CD4-positive, alpha-beta T cell treated with Interleukin-17A for 1 hour (primary cell): ENCODE results near the gene FES.
"Not testable (repeated sequence)": the region's sequence is repeated elsewhere in the genome, so short reads cannot be mapped to it uniquely, and the experiment has no call there.

ENCODE experiments used
- DNase-seq: peaks from one replicate; pipeline ENCODE4 v3.0.0-alpha.2; 2020

Gene FES

GRCh38 chr15:90911906-90912769 lies 27.8 kb downstream of the FES start:
- no peak for DNase-seq

DNA sequence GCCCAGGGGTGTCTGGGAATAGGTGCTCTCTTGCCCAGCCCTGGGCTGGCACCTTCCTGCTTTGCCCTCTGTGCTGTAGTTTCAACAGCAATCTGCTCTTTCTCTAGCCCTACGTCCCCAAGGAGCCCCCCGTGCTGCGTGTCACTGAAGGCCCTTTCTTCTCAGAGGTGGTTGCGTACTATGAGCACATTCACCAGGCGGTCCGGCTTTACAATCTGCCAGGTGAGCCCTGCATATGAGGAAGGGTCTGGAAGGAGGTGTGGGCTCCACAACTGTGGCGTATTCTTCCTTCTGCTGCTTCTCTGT lies 28.4 kb downstream of the FES start:
- DNase-seq, result no peak

- DNase-seq, result no peak
These were observed 29.2 kb downstream of the FES start for GRCh38 chr15:90913398-90913944.

DNA sequence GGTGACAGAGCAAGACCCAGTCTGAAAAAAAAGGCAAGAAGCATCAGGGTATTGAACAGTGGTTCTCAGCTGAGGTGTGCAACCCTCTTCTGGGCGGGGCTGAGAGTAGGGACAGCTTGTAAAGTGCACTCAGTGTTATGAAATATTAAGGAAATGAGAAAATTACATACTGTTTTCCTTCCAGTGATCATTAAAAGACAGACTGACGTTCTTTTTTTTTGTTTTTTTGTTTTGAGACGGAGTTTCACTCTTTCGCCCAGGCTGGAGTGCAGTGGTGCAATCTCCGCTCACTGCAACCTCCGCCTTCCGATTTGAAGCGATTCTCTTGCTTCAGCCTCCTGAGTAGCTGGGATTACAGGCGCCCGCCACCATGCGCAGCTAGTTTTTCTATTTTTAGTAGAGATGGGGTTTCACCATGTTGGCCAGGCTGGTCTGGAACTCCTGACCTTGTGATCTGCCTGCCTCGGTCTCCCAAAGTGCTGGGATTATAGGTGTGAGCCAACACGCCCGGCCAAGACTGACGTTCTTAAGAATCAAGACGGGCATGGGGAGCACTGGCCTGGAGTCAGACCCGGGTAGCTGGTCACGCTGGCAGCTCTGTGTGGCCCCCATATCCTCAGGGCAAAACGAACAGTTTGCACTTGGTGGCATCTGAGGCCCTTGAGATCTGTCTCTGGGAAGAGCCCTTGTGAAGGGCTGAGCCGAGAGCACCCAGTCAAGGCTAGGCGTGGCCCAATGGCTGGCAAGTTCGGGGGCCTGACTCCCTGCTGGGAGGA lies 30.2 kb downstream of the FES start:
- DNase-seq, result no peak

GRCh38 chr15:90915216-90915807 lies 31.0 kb downstream of the FES start:
- no peak for DNase-seq

DNA sequence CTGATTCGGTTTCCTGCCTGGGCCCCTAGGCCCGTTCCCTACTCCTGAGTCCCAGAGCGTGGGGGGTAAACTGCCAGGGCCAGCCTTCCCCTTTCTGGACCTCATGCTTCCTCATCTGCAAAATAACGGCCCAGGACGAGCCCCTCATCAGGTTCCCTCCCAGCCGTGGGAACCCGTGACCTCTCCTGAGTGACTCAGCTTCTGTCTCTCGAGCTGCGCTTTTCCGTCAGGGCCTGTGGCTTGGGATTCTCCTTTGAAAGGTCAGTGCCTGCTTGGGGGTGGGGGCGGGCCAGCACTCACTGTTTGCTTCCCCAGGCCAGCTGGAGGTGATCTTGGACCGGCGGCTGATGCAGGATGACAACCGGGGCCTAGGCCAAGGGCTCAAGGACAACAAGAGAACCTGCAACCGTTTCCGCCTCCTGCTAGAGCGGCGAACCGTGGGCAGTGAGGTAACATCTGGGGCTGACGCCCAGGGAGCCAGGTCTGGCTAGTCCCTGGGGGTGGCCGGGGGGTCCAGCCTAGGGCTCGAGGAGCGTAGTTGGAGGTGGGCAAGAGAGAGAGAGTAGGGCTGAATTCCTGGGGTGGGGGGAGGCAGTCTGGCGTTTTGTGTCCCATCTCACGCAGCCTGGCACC lies 31.6 kb downstream of the FES start:
- DNase-seq, result no peak

DNA sequence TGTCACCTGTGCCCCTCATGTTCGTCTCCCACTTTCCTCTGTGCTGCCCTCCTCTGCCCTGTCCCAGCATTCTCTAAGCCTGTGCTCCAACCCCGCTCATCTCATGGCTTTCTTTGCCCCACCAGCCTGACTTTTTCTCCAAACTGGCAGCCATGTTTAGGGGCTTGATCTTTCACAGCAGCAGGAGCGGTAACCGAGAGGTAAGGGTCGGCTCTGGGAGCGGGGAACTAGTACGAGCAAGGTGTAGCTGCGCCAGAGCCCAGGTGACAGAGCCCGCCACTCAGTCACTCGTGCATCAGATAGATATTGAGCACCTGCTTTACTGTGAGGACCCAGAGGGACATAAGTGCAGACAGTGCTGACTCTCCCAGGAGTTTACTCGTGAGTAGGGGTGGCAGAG lies 32.2 kb downstream of the FES start:
- DNase-seq, result no peak

GRCh38 chr15:90917569-90917968 lies 33.3 kb downstream of the FES start:
- DNase-seq, result no peak

DNA sequence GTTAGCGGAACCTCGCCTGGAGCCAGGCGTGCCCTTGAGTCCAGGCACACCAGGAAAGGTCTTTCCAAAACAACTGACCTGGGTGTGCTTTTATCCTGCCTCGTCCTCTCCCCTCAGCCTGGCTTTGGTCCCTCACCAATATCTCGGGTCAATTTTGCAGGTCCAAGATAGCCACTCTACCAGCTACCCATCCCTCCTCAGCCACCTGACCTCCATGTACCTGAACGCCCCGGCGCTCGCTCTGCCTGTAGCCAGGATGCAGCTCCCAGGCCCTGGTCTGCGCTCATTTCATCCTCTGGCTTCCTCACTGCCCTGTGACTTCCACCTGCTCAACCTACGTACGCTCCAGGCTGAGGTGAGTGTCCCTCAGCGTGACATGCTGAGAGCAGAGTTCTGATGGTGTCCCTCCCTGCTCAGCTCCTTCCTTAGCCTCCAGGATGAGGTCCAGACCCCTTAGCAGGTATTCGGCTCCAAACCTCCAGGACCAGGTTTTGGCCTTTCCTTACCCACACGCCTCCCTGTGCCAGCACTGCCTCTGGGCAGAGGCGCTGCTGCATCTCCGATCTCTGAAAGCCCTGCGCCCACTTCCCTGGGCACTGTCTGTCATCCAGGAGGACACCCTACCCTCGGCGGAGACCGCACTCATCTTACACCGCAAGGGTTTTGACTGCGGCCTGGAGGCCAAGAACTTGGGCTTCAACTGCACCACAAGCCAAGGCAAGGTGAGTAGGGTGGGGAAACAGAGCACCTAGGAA lies 33.9 kb downstream of the FES start:
- no peak for DNase-seq

- DNase-seq, result no peak
These were observed 34.5 kb downstream of the FES start for GRCh38 chr15:90918835-90919234.

GRCh38 chr15:90921887-90922286 lies 37.6 kb downstream of the FES start:
- DNase-seq, result no peak

DNA sequence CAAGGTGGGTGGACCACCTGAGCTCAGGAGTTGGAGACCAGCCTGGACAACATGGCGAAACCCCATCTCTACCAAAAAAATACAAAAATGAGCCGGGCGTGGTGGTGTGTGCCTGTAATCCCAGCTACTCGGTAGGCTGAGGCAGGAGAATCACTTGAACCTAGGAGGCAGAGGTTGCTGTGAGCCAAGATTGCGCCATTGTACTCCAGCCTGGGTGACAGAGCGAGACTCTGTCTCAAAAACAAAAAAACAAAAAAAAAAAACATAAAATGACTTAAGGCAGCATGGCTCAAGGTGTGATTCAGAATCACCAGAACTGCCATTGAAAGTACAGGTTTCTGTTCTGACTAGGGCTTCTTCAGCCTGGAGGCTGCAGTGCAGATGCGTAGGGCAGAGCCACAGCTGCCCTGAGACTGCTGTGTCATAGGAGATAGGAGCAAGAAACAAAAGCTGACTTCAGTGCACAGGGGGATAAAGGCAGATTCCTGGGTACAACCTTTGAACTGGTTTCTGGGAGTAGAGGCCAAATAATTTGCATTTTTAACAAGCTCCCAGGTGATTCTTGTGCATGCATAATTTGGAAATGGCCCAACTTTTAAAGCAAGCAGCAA lies 38.5 kb downstream of the FES start:
- not testable (repeated sequence) for DNase-seq

GRCh38 chr15:90924375-90924774 lies 40.1 kb downstream of the FES start:
- DNase-seq, result no peak

DNA sequence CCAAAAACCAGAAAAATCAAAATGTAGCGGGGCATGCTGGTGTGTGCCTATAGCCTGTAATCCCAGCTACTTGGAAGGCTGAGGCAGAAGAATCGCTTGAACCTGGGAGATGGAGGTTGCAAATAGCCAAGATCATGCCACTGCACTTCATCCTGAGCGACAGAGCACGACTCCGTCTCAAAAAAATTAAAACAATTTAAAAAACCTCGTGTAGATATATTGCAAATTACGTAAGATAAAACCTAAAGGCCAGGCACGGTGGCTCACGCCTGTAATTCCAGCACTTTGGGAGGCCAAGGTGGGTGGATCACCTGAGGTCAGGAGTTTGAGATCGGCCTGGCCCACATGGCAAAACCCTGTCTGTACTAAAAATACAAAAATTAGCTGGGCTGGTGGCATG lies 42.5 kb downstream of the FES start:
- DNase-seq, result not testable (repeated sequence)

GRCh38 chr15:90928106-90928505 lies 43.8 kb downstream of the FES start:
- DNase-seq, result not testable (repeated sequence)

DNA sequence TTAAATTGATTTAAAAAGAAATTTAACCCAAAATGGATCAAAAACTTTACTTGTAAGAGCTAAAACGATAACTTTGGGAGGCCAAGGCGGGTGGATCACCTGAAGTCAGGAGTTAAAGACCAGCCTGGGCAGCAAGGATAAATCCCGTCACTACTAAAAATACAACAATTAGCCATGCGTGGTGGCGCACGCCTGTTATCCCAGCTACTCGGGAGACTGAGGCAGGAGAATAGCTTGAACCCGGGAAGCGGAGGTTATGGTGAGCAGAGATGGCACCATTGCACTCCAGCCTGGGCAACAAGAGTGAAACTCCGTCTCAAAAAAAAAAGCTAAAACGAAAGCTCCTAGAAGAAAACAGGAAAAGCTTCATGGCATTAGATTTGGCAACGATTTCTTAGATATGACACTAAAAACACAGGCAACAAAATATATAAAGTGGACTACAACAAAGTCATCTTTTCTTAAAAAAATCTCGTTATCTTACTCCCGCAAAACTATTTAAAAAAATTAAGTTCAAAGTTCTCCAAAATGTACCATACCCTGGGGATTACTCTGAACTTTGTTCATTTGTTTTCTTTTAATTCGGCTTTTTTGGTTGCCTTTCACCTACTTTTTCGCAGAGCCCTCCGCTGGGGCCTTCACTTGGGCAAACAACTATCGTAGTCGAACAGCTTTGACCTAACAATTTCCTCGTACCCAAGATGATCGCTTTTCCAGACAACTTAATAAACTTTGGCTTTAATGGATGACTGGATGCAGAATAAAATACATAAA lies 45.1 kb downstream of the FES start:
- DNase-seq, result no peak

DNA sequence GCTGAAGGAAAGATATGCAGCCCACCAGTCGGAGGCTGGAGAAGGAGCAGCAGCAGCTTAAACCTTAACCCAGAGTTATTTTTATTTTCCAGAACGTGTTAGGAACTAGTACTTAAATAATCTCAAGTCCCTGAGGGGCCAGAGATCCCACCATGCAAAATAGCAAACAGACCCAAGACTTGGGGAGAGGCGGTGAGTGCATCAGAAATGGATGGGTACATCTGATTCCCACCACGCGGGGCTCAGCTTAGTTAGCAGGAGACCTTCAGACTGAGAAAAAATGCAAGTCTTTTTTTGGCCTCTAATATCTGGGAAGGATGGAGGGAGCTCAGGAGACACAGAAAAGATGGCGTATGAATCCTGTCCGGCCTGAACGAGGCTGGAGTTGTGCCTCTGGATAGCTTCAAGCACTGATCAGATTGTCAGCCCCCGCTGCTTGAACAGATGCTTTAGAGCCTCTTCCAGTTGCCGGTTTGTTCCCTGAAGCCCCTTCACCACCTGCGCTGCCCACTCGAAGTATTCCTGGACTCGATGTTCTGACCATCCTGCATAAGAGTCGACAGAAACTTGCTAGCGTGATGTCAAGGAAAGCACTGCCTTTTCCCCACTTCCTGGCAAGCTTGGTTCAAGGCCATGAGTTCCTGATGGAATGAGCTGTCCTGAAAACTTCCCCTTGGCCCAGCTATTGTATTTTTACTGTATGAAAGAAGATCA lies 46.7 kb downstream of the FES start:
- no peak for DNase-seq

- no peak for DNase-seq
These were observed 47.2 kb downstream of the FES start for GRCh38 chr15:90931575-90931827.

- peak; percentile 91 for DNase-seq
These were observed 47.7 kb downstream of the FES start, which contains the start of gene HDDC3 for GRCh38 chr15:90931828-90932659. HDDC3 (minus strand) TSS chr15:90932549; CDS start chr15:90932540, 9 bp downstream.

DNA sequence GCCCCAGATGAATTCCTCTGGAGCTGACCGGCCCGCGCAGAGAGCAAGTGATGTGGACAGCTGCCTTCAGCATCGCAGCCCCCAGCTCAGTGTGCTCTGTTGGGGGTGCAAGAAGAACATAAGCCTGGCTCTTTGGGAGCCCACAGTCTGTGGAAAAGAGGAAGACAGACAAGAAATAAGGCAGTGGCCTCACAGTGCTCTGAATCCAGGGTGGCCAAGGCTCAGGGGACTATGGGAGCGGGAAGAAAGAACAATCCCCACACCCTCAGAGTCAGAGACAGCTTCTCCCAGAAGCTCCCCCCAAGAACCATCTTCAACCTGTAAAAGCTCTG lies 48.3 kb downstream of the FES start:
- DNase-seq, result no peak
